Astrocyte (in vitro differentiated cells and primary cell): ENCODE data around the gene NUCB2.

Source experiments
- EZH2 ChIP-seq: IDR thresholded peaks from 2 replicates; pipeline ENCODE4 v1.6.1; 2012; ENCODE audit warnings: mild to moderate bottlenecking, low read length, inconsistent platforms; ENCODE audit not compliant: insufficient read depth
- TF ChIP-seq, protein P1 (sequence below): IDR thresholded peaks from 2 replicates; pipeline ENCODE4 v1.5.1; 2011; ENCODE audit warnings: low read depth, mild to moderate bottlenecking, inconsistent platforms, low read length, moderate library complexity; ENCODE audit not compliant: insufficient read depth

DNA sequence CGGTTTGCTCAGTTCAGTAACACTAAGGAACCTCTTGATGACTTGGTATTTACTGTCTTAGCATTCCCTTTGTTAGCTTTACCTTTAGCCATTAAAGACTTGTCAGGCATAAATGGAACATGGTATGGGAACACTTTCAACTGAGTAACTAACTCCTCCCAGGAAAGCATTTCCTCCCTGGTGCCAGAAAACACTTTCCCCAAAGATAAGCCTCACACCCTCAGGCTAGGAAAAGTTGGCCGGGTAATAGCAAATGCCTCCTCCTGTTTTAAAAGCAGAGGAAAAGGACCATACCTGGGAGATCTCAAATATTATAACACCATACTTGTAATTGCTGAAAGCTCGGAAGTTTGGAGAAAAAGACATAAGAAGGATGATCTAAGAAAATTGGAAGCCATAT lies 100.0 kb downstream of the NUCB2 start:
- TF ChIP-seq, protein P1, sequence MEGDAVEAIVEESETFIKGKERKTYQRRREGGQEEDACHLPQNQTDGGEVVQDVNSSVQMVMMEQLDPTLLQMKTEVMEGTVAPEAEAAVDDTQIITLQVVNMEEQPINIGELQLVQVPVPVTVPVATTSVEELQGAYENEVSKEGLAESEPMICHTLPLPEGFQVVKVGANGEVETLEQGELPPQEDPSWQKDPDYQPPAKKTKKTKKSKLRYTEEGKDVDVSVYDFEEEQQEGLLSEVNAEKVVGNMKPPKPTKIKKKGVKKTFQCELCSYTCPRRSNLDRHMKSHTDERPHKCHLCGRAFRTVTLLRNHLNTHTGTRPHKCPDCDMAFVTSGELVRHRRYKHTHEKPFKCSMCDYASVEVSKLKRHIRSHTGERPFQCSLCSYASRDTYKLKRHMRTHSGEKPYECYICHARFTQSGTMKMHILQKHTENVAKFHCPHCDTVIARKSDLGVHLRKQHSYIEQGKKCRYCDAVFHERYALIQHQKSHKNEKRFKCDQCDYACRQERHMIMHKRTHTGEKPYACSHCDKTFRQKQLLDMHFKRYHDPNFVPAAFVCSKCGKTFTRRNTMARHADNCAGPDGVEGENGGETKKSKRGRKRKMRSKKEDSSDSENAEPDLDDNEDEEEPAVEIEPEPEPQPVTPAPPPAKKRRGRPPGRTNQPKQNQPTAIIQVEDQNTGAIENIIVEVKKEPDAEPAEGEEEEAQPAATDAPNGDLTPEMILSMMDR, result no peak
- no peak for TF ChIP-seq EZH2
